HCT116 (cell line): ENCODE results near the gene AGPAT3. TPM values are rescaled to one million over a fixed set of nuclear protein-coding genes. Genes with fewer than 3 reads are reported as not detected.

Source experiments
- ATAC-seq: fragments of 200-7000 bp; cut with Tn5 transposase; 2 replicates; pipeline ENCODE4 v1.9.1; 2020; ENCODE audit warnings: mild to moderate bottlenecking, moderate library complexity
- BruUV-seq: library from RNA; stranded (reverse); fragments of 400-500 nt; replicated peaks from 2 replicates; lab custom pipeline; 2021; lab: Mats Ljungman, UMichigan
- CTCF ChIA-PET: fragments of 300-600 bp; sonication (Branson Sonifier 250); formaldehyde crosslinking; loops from one replicate; lab custom pipeline; 2021; ENCODE audit warnings: antibody characterized with exemption; lab: Charles Lee
- POLR2A ChIA-PET: fragments of 300-600, 350-600 bp; sonication (Branson Sonifier 250); formaldehyde crosslinking; loops from one replicate; lab custom pipeline; 2021; ENCODE audit warnings: antibody characterized with exemption; lab: Charles Lee
- RAD21 ChIA-PET, 2 experiments: fragments of 300-600 bp; sonication (Branson Sonifier 250); formaldehyde crosslinking; loops; one replicate each; lab custom pipeline; 2023; ENCODE audit warnings: low total read pairs in 2 of 2; ENCODE audit not compliant: uncharacterized antibody in 2 of 2, unreplicated experiment in 2 of 2, low non-redundant PET in 1 of 2; lab: Charles Lee
- DNase-seq: peaks from one replicate; pipeline ENCODE4 v3.0.0-alpha.2; 2010; ENCODE audit warnings: low read depth, low spot score
- H2AFZ ChIP-seq: fragments of 200-600 bp; shearing (Covaris generic), sonication (generic); 2 replicates; pipeline ENCODE4 v1.6.1; 2017; ENCODE audit warnings: low read depth, mixed run types, mixed read lengths, antibody characterized with exemption, low read length; ENCODE audit not compliant: poor library complexity, severe bottlenecking
- H3K27ac ChIP-seq: 2 replicates; pipeline ENCODE4 v1.5.1; 2012; ENCODE audit warnings: low read depth, low read length
- H3K27me3 ChIP-seq: fragments of 200-600 bp; sonication (generic); 2 replicates; pipeline ENCODE4 v1.6.1; 2016; ENCODE audit warnings: mixed run types, low read length, mixed read lengths; ENCODE audit not compliant: insufficient read depth
- H3K36me3 ChIP-seq, 2 experiments: fragments of 200-500 bp in 1 of 2; fragments of 200-600 bp in 1 of 2; sonication (Bioruptor generic) in 1 of 2; sonication (generic) in 1 of 2; 2 replicates each; pipeline versions ENCODE4 v1.5.1 to v1.6.1; 2014 to 2016; ENCODE audit warnings: low read length in 2 of 2, inconsistent platforms in 1 of 2, mixed read lengths in 1 of 2, mixed run types in 1 of 2; ENCODE audit not compliant: insufficient read depth in 2 of 2, control insufficient read depth in 1 of 2
- H3K4me1 ChIP-seq, 2 experiments: fragments of 200-600 bp in 1 of 2; sonication (generic) in 1 of 2; 2 replicates each; pipeline versions ENCODE4 v1.5.1 to v1.6.1; 2012 to 2017; ENCODE audit warnings: low read length in 2 of 2, inconsistent platforms in 1 of 2, mild to moderate bottlenecking in 1 of 2, mixed read lengths in 1 of 2, mixed run types in 1 of 2, moderate library complexity in 1 of 2; ENCODE audit not compliant: insufficient read depth in 2 of 2, control insufficient read depth in 1 of 2
- H3K4me2 ChIP-seq: fragments of 200-600 bp; sonication (generic); 2 replicates; pipeline ENCODE4 v1.6.1; 2017; ENCODE audit warnings: mixed run types, low read length, mixed read lengths
- H3K4me3 ChIP-seq, 2 experiments: fragments of 200-600 bp in 1 of 2; sonication (generic) in 1 of 2; replicated peaks in 1 of 2; 2 replicates each; pipeline ENCODE4 v1.5.1; 2011 to 2016; ENCODE audit warnings: low read length in 2 of 2, control low read depth in 1 of 2, low read depth in 1 of 2, mild to moderate bottlenecking in 1 of 2, mixed read lengths in 1 of 2, mixed run types in 1 of 2
- H3K79me2 ChIP-seq: fragments of 200-600 bp; sonication (generic); 2 replicates; pipeline ENCODE4 v1.6.1; 2017; ENCODE audit warnings: mild to moderate bottlenecking, mixed run types, low read length, moderate library complexity, mixed read lengths; ENCODE audit not compliant: insufficient read depth
- H3K9ac ChIP-seq: fragments of 200-600 bp; sonication (generic); 2 replicates; pipeline ENCODE4 v1.6.1; 2016; ENCODE audit warnings: low read length, mixed read lengths
- H3K9me2 ChIP-seq: fragments of 200-600 bp; sonication (generic), shearing (Covaris generic); 2 replicates; pipeline ENCODE4 v1.6.1; 2017; ENCODE audit warnings: mixed run types, mild to moderate bottlenecking, moderate library complexity; ENCODE audit not compliant: insufficient read depth
- H3K9me3 ChIP-seq, 2 experiments: fragments of 200-500 bp in 1 of 2; fragments of 200-600 bp in 1 of 2; sonication (Bioruptor generic) in 1 of 2; sonication (generic) in 1 of 2; 2 replicates each; pipeline ENCODE4 v1.6.1; 2014 to 2017; ENCODE audit warnings: low read length in 2 of 2, mixed read lengths in 2 of 2, inconsistent platforms in 1 of 2, low read depth in 1 of 2, mild to moderate bottlenecking in 1 of 2, mixed run types in 1 of 2, moderate library complexity in 1 of 2; ENCODE audit not compliant: control insufficient read depth in 1 of 2, insufficient read depth in 1 of 2
- H4K20me1 ChIP-seq: fragments of 200-600 bp; sonication (generic), shearing (Covaris generic); 2 replicates; pipeline ENCODE4 v1.6.1; 2017; ENCODE audit warnings: mixed run types, mild to moderate bottlenecking, moderate library complexity; ENCODE audit not compliant: insufficient read depth
- ATF3 ChIP-seq: IDR thresholded peaks from 2 replicates; pipeline ENCODE4 v1.6.1; 2012
- CBX3 ChIP-seq: IDR thresholded peaks from 2 replicates; pipeline ENCODE4 v1.6.1; 2012; ENCODE audit warnings: low read depth
- CTCF ChIP-seq, 3 experiments: fragments of 200-600 bp in 1 of 3; sonication (generic) in 1 of 3; IDR thresholded peaks in 2 of 3; conservative IDR thresholded peaks in 1 of 3; 2 replicates each; pipeline ENCODE4 v1.5.1; 2012 to 2017; ENCODE audit warnings: low read depth in 2 of 3, low read length in 2 of 3, antibody characterized with exemption in 1 of 3, borderline replicate concordance in 1 of 3, control low read depth in 1 of 3, mild to moderate bottlenecking in 1 of 3, mixed read lengths in 1 of 3, mixed run types in 1 of 3, moderate library complexity in 1 of 3; ENCODE audit not compliant: insufficient read depth in 1 of 3
- EZH2phosphoT487 ChIP-seq: fragments of 200-600 bp; IDR thresholded peaks from 2 replicates; pipeline ENCODE4 v1.6.1; 2018; ENCODE audit warnings: antibody characterized with exemption, borderline replicate concordance
- POLR2A ChIP-seq: IDR thresholded peaks from 2 replicates; pipeline ENCODE4 v1.7.0; 2011; ENCODE audit warnings: borderline replicate concordance; ENCODE audit not compliant: insufficient read depth, insufficient read length; ENCODE audit errors: extremely low read depth
- SIN3A ChIP-seq: IDR thresholded peaks from 2 replicates; pipeline ENCODE4 v1.6.1; 2012; ENCODE audit warnings: low read depth
- TCF7L2 ChIP-seq: IDR thresholded peaks from 2 replicates; pipeline ENCODE4 v1.7.0; 2011; ENCODE audit warnings: borderline replicate concordance, inconsistent platforms; ENCODE audit not compliant: insufficient read depth, insufficient read length; ENCODE audit errors: extremely low read depth
- ZNF274 ChIP-seq: fragments of 200-500 bp; sonication (Bioruptor generic); IDR thresholded peaks from 2 replicates; pipeline ENCODE4 v1.6.1; 2014; ENCODE audit warnings: mild to moderate bottlenecking, low read depth, low read length, inconsistent platforms
- intact Hi-C: fragments of 100-400 bp; cut with micrococcal nuclease; formaldehyde crosslinking; loops from 2 replicates; pipeline ENCODE4 v1.10.0; 2022
- total RNA-seq: library from RNA; stranded (reverse); gene quantifications from one replicate; pipeline ENCODE4 v1.2.1, GENCODE V29; 2021; ENCODE audit not compliant: unreplicated experiment

The AGPAT3 gene
- total RNA-seq, 1 experiment from 2014 or later, result 54.1 TPM

GRCh38 chr21:43924421-43925095, 59.5 kb downstream of the AGPAT3 start:
- H3K79me2 ChIP-seq, result peaks cover 7% of the 10 kb centered on the region; the same call in 1 of the 2 replicates
- DNase-seq, result no peak
- H3K4me3 ChIP-seq, result no peak overlapping the region
- intact Hi-C loops, result no loop called here
- no peak for ATAC-seq
- ChIA-PET RAD21 (no interaction called here), CTCF (no interaction called here), POLR2A (no interaction called here)
- no peaks in the 10 kb centered on the region for H3K4me1 ChIP-seq
- no peaks in the 10 kb centered on the region for H3K27me3 ChIP-seq
- no peaks in the 10 kb centered on the region for H3K9me2 ChIP-seq
- no peak overlapping the region for H3K4me2 ChIP-seq
- no peak overlapping the region for H2AFZ ChIP-seq
- no peak for TF ChIP-seq POLR2A
- TF ChIP-seq EZH2phosphoT487, result no peak
- no peaks in the 10 kb centered on the region; a peak in 1 of 4 replicates for H3K36me3 ChIP-seq
- no peak overlapping the region for H3K27ac ChIP-seq
- H4K20me1 ChIP-seq, result no peaks in the 10 kb centered on the region
- BruUV-seq, result no TSS peak
- H3K9me3 ChIP-seq, result no peaks in the 10 kb centered on the region
- H3K9ac ChIP-seq, result no peak overlapping the region

GRCh38 chr21:43925096-43925481, 60.1 kb downstream of the AGPAT3 start:
- no peak overlapping the region for H3K27ac ChIP-seq
- no peak for DNase-seq

More at GRCh38 chr21:43925096-43925481, 60.1 kb downstream of the AGPAT3 start:
- H3K4me2 ChIP-seq, result no peak overlapping the region
- ChIA-PET CTCF (no interaction called here), POLR2A (no interaction called here), RAD21 (no interaction called here)
- H3K4me3 ChIP-seq, result no peak overlapping the region
- H3K36me3 ChIP-seq, result no peaks in the 10 kb centered on the region; a peak in 1 of 4 replicates
- no peaks in the 10 kb centered on the region for H3K4me1 ChIP-seq
- H4K20me1 ChIP-seq, result no peaks in the 10 kb centered on the region
- no peak for TF ChIP-seq CBX3
- no peak for TF ChIP-seq TCF7L2
- no peak for TF ChIP-seq POLR2A
- TF ChIP-seq ATF3, result no peak
- no peak for TF ChIP-seq SIN3A
- TF ChIP-seq ZNF274, result no peak
- no peak for TF ChIP-seq CTCF (IDR thresholded peaks at IDR 0.05 in 2 of 3, conservative IDR thresholded peaks at IDR 0.05 in 1 of 3; ENCODE audit: borderline replicate concordance in 1 of 3, insufficient read depth in 1 of 3, low read depth in 2 of 3, low read length in 2 of 3)
- H3K9me3 ChIP-seq, result no peaks in the 10 kb centered on the region
- H3K79me2 ChIP-seq, result peaks cover 6% of the 10 kb centered on the region; the same call in 1 of the 2 replicates
- H3K9ac ChIP-seq, result no peak overlapping the region
- no peaks in the 10 kb centered on the region for H3K27me3 ChIP-seq
- BruUV-seq, result no TSS peak
- intact Hi-C loops, result no loop called here
- no peak for ATAC-seq
- H2AFZ ChIP-seq, result no peak overlapping the region
- H3K9me2 ChIP-seq, result no peaks in the 10 kb centered on the region
